OCI-LY3 (cell line): ENCODE measurements around the gene POLR3B.

Experiments used
- H2AFZ ChIP-seq: fragments of 200-600, 300-600 bp; shearing (Covaris generic); 2 replicates; pipeline ENCODE4 v1.6.0; 2014; ENCODE audit warnings: antibody characterized with exemption, low read depth, low read length
- H3K27ac ChIP-seq: fragments of 200-600, 300-600 bp; sonication (generic); 2 replicates; pipeline ENCODE4 v1.5.1; 2014; ENCODE audit warnings: mild to moderate bottlenecking, low read length, moderate library complexity, mixed read lengths
- H3K27me3 ChIP-seq: fragments of 200-600, 300-600 bp; sonication (generic); 2 replicates; pipeline ENCODE4 v1.6.1; 2014; ENCODE audit warnings: low read depth, low read length, mixed read lengths
- H3K36me3 ChIP-seq: fragments of 200-600, 300-600 bp; sonication (generic); replicated peaks from 2 replicates; pipeline ENCODE3; 2014; ENCODE audit warnings: low read depth, low read length, mixed read lengths
- H3K4me1 ChIP-seq: fragments of 300-600, 200-600 bp; sonication (generic); 2 replicates; pipeline ENCODE4 v1.6.1; 2014; ENCODE audit warnings: low read length, mixed read lengths
- H3K4me2 ChIP-seq: fragments of 200-600, 300-600 bp; sonication (generic); 2 replicates; pipeline ENCODE4 v1.6.1; 2014; ENCODE audit warnings: low read length, mixed read lengths
- H3K4me3 ChIP-seq: fragments of 300-600, 200-600 bp; sonication (generic); 2 replicates; pipeline ENCODE4 v1.5.1; 2014; ENCODE audit warnings: antibody characterized with exemption, mild to moderate bottlenecking, low read length, moderate library complexity
- H3K79me2 ChIP-seq: fragments of 300-600, 200-600 bp; shearing (Covaris generic); 2 replicates; pipeline ENCODE4 v1.6.1; 2014; ENCODE audit warnings: mild to moderate bottlenecking, low read length, mixed read lengths
- H3K9ac ChIP-seq: fragments of 300-600, 200-600 bp; shearing (Covaris generic); 2 replicates; pipeline ENCODE4 v1.6.0; 2014; ENCODE audit warnings: mild to moderate bottlenecking, low read length, moderate library complexity
- H3K9me3 ChIP-seq: fragments of 200-600, 300-600 bp; shearing (Covaris generic); 2 replicates; pipeline ENCODE4 v1.6.1; 2014; ENCODE audit warnings: low read length, mixed read lengths; ENCODE audit not compliant: insufficient read depth
- H4K20me1 ChIP-seq: fragments of 200-600, 300-600 bp; sonication (generic); 2 replicates; pipeline ENCODE4 v1.6.1; 2016; ENCODE audit warnings: low read length, mixed read lengths; ENCODE audit not compliant: insufficient read depth
- EZH2phosphoT487 ChIP-seq: fragments of 200-600 bp; shearing (Covaris generic); IDR thresholded peaks from 2 replicates; pipeline ENCODE4 v1.6.1; 2018; ENCODE audit warnings: antibody characterized with exemption, mixed run types, low read depth
- TF ChIP-seq, protein P1 (sequence below): fragments of 200-600, 300-600 bp; sonication (generic); IDR thresholded peaks from 2 replicates; pipeline ENCODE4 v1.5.1; 2014; ENCODE audit warnings: antibody characterized with exemption, low read length, low read depth

The POLR3B gene

DNA sequence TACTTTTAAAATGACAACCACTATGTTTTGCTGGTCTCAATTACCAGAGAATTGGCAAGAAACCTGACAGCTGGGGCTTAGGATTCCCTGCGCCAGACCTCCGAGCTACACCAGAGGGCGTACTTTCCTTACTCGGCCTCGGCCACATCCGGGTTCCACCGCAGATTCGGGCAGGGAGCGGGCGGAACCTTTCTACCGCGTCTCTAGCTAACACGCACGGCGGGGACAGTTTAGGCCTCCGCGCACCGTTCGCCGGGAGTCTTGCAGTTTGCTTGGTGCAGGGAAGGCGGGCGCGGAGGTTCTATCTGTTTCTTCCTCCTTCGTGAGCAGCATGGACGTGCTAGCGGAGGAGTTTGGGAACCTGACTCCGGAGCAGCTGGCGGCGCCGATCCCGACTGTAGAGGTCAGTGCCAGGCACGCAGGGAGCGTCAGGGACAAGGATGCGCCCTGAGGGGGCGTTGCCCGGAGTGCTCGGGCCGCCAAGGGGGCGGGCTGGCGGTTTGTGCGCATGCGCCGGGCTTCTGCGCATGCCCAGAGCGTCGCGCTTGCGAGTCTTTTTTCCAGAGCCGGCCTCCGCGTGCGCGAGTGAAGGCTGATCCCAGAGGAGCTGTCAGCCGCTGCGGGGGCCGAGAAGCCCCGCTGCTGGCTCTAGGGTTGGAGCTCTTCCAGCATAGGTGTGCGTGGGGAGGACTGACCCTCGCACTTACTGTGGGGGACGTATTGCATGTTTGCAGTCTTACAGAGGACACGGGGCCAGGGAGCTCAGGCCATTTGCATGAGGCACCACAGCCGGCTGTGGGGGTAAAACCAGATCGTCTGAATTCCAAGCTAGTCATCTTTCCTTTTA is at the start of gene POLR3B:
POLR3B (plus strand) TSS at position 200 of the 847 bp plus-strand sequence; CDS start at position 332, 132 bp downstream.
- H3K27ac ChIP-seq: peak within 1 kb of the TSS; percentile 70
- no peak for TF ChIP-seq EZH2phosphoT487
- TF ChIP-seq, protein P1, sequence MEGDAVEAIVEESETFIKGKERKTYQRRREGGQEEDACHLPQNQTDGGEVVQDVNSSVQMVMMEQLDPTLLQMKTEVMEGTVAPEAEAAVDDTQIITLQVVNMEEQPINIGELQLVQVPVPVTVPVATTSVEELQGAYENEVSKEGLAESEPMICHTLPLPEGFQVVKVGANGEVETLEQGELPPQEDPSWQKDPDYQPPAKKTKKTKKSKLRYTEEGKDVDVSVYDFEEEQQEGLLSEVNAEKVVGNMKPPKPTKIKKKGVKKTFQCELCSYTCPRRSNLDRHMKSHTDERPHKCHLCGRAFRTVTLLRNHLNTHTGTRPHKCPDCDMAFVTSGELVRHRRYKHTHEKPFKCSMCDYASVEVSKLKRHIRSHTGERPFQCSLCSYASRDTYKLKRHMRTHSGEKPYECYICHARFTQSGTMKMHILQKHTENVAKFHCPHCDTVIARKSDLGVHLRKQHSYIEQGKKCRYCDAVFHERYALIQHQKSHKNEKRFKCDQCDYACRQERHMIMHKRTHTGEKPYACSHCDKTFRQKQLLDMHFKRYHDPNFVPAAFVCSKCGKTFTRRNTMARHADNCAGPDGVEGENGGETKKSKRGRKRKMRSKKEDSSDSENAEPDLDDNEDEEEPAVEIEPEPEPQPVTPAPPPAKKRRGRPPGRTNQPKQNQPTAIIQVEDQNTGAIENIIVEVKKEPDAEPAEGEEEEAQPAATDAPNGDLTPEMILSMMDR: peak; percentile 85

DNA sequence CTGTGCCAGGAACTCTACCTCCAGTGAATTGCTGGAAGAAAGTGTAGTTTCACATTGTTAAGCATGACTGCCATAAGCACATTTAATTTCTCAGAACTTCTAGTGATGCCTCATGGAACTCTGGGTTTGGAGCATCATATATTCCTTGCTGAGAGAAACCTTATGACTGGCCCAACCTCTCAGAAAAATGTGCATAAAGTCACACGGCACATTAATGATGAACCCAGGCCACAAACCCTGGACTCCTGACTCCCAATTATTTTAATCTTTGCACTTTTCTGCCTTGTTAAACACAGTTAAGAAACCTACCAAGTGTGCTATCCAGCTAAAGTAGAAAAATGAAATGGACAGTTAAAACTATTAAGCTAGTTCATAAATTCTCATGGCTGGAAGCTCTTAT is 49.4 kb upstream of the POLR3B start:
- Histone ChIP-seq H3K4me3 (no peak overlapping the region), H3K36me3 (no peaks in the 10 kb centered on the region), H3K9me3 (no peaks in the 10 kb centered on the region), H3K79me2 (no peaks in the 10 kb centered on the region), H3K9ac (no peak overlapping the region), H3K27me3 (peaks cover 17% of the 10 kb centered on the region; the same call in 1 of the 2 replicates), H4K20me1 (no peaks in the 10 kb centered on the region), H2AFZ (no peak overlapping the region), H3K4me1 (peaks cover 14% of the 10 kb centered on the region), H3K27ac (no peak overlapping the region), H3K4me2 (no peak overlapping the region)
- TF ChIP-seq EZH2phosphoT487: no peak
- TF ChIP-seq, protein P1: no peak

More for the DNA sequence above, at the start of gene POLR3B:
- Histone ChIP-seq H2AFZ (peak within 1 kb of the TSS; percentile 81), H3K36me3 (no peaks in the 10 kb centered on the region), H3K79me2 (peaks cover 10% of the 10 kb centered on the region), H4K20me1 (no peaks in the 10 kb centered on the region), H3K4me1 (peaks cover 9% of the 10 kb centered on the region; the same call in 1 of the 2 replicates), H3K27me3 (no peaks in the 10 kb centered on the region), H3K9ac (peak within 1 kb of the TSS; percentile 73), H3K9me3 (no peaks in the 10 kb centered on the region), H3K4me2 (peak within 1 kb of the TSS; percentile 95), H3K4me3 (peak within 1 kb of the TSS; percentile 80)

DNA sequence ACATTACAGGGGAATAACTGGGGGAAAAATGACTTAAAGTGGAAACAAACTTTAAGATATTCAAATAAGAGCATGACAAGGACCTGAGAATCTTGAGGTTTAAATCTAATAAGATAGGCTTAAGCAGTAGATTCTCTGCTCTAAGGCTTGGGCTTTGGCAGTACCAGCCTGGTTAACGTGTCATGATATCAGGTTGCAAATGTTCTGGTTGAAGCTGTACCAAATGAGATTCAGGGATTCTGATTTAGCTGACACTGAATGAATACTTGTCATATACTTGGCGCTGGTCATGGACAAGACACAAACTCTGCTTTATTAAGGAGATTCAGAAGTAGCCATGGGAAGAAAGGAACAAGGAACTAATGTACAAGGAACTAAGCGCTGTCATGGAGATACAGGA is 48.9 kb upstream of the POLR3B start:
- no peaks in the 10 kb centered on the region for H3K9me3 ChIP-seq
- no peak for TF ChIP-seq EZH2phosphoT487
- TF ChIP-seq, protein P1: no peak
- H3K4me3 ChIP-seq: no peak overlapping the region
- H3K27me3 ChIP-seq: peaks cover 17% of the 10 kb centered on the region; the same call in 1 of the 2 replicates
- no peaks in the 10 kb centered on the region for H3K36me3 ChIP-seq
- H3K79me2 ChIP-seq: no peaks in the 10 kb centered on the region
- peaks cover 14% of the 10 kb centered on the region for H3K4me1 ChIP-seq
- H4K20me1 ChIP-seq: no peaks in the 10 kb centered on the region
- H2AFZ ChIP-seq: no peak overlapping the region
- H3K9ac ChIP-seq: no peak overlapping the region
- no peak overlapping the region for H3K4me2 ChIP-seq
- H3K27ac ChIP-seq: no peak overlapping the region

DNA sequence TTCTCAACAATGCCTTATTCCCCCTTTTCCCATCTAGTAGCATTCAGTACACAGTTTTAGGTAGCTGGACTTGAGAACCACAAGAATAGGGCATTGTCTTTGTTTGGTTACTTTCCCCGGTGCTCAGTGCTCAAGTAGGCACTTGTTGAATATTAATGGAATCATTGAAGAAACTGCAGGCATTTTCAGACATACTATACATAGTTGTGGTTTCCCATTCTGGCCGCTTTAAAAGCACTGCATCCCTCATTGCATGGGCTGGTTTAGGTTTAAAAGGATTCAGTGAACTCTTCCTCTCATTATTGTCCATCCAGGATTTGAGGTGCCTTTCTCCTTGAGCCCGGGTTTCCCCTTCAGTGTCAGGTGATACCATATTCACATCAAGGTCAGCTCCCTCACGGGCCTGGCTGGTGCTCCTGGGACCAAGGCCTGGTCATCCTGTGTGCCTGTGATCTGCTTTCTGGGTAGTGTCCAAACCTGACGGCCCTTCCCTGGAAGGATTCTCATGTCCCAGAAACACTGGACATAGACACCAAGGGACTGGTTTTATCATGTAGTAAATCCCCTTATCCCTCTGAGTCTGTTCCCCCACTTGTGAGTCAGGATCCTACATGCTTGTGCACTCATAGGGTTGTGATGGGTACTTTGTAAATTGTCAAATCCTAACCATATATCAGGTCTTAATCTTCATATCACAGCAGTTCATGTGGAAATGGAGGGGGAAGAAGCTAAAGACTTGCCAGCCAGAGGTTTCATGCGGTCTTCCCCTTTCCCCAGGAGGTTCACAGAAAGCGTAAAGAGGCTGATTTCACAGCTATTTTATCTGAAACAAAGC is 47.7 kb upstream of the POLR3B start:
- no peak overlapping the region for H3K4me2 ChIP-seq
- H3K27ac ChIP-seq: no peak overlapping the region
- H2AFZ ChIP-seq: no peak overlapping the region

More for the DNA sequence above, 47.7 kb upstream of the POLR3B start:
- Histone ChIP-seq H3K4me3 (no peak overlapping the region), H3K79me2 (no peaks in the 10 kb centered on the region), H3K9ac (no peak overlapping the region), H3K4me1 (peaks cover 14% of the 10 kb centered on the region), H4K20me1 (no peaks in the 10 kb centered on the region), H3K9me3 (no peaks in the 10 kb centered on the region), H3K36me3 (no peaks in the 10 kb centered on the region), H3K27me3 (peaks cover 17% of the 10 kb centered on the region; the same call in 1 of the 2 replicates)
- TF ChIP-seq, protein P1: no peak
- no peak for TF ChIP-seq EZH2phosphoT487
